H1 (cell line): ENCODE measurements around the gene ECPAS. TPM values are rescaled to one million over a fixed set of nuclear protein-coding genes. Genes with fewer than 3 reads are reported as not detected.

Experiments used
- CTCF ChIA-PET: fragments of 300-600 bp; sonication (Branson Sonifier 250); formaldehyde crosslinking; loops from one replicate; lab custom pipeline; 2021; ENCODE audit not compliant: partially characterized antibody; lab: Charles Lee
- POLR2A ChIA-PET: fragments of 300-600 bp; sonication (Branson Sonifier 250); formaldehyde crosslinking; loops from one replicate; lab custom pipeline; 2021; ENCODE audit warnings: inconsistent platforms; ENCODE audit not compliant: partially characterized antibody; lab: Charles Lee
- DNase-seq, 2 experiments: peaks; one replicate each; pipeline versions ENCODE4 v3.0.0 to v3.0.0-alpha.2; 2010 to 2022; ENCODE audit warnings: low spot score in 2 of 2, low read depth in 1 of 2, mixed read lengths in 1 of 2
- FAIRE-seq: peaks from 2 replicates; lab custom pipeline; 2011; peaks lifted over from hg19 to GRCh38; lab: Jason Lieb, UNC
- H2AFZ ChIP-seq: 2 replicates; pipeline ENCODE4 v1.8.1; 2012; ENCODE audit warnings: low read length, inconsistent platforms
- H2AK5ac ChIP-seq: 2 replicates; pipeline ENCODE4 v1.6.1; 2013; ENCODE audit warnings: low read depth, low read length
- H2BK120ac ChIP-seq: replicated peaks from 2 replicates; pipeline ENCODE3; 2013; ENCODE audit warnings: low read depth, low read length, inconsistent platforms
- H2BK12ac ChIP-seq: 2 replicates; pipeline ENCODE4 v1.6.1; 2013; ENCODE audit warnings: low read depth, low read length
- H2BK15ac ChIP-seq: 2 replicates; pipeline ENCODE4 v1.6.1; 2013; ENCODE audit warnings: low read length
- H2BK20ac ChIP-seq: 2 replicates; pipeline ENCODE4 v1.6.1; 2013; ENCODE audit warnings: low read length
- H2BK5ac ChIP-seq: 2 replicates; pipeline ENCODE4 v1.6.1; 2013; ENCODE audit warnings: low read depth, low read length
- H3K14ac ChIP-seq: 2 replicates; pipeline ENCODE4 v1.6.1; 2013; ENCODE audit warnings: inconsistent platforms; ENCODE audit not compliant: insufficient read length
- H3K18ac ChIP-seq: 2 replicates; pipeline ENCODE4 v1.6.1; 2013; ENCODE audit warnings: low read length; ENCODE audit errors: extremely low read depth
- H3K23ac ChIP-seq: 2 replicates; pipeline ENCODE4 v1.6.1; 2013; ENCODE audit warnings: inconsistent platforms; ENCODE audit not compliant: insufficient read length
- H3K23me2 ChIP-seq: 2 replicates; pipeline ENCODE4 v1.6.1; 2013; ENCODE audit warnings: low read depth, low read length
- H3K27ac ChIP-seq: 2 replicates; pipeline ENCODE4 v1.6.1; 2011; ENCODE audit warnings: low read depth, low read length, inconsistent platforms
- H3K27me3 ChIP-seq, 4 experiments: replicated peaks in 1 of 4; 1 replicate in 1 of 4; 2 replicates in 3 of 4; pipeline versions ENCODE4 v1.6.1 to v1.8.1; 2011 to 2013; ENCODE audit warnings: low read length in 3 of 4, mild to moderate bottlenecking in 3 of 4, inconsistent platforms in 2 of 4, mixed read lengths in 2 of 4, moderate library complexity in 1 of 4; ENCODE audit not compliant: control insufficient read depth in 3 of 4, insufficient read depth in 3 of 4; ENCODE audit errors: extremely low read depth in 1 of 4
- H3K36me3 ChIP-seq, 4 experiments: 2 replicates each; pipeline versions ENCODE4 v1.6.1 to v1.8.1; 2011 to 2013; ENCODE audit warnings: mild to moderate bottlenecking in 4 of 4, low read length in 3 of 4, moderate library complexity in 2 of 4, control low read depth in 1 of 4, inconsistent platforms in 1 of 4; ENCODE audit not compliant: insufficient read depth in 4 of 4, control insufficient read depth in 2 of 4
- H3K4ac ChIP-seq: replicated peaks from 2 replicates; pipeline ENCODE3; 2013; ENCODE audit warnings: low read length, low read depth, mixed read lengths, inconsistent platforms; ENCODE audit not compliant: insufficient read length
- H3K4me1 ChIP-seq, 4 experiments: replicated peaks in 1 of 4; 1 replicate in 1 of 4; 2 replicates in 3 of 4; pipeline versions ENCODE4 v1.6.1 to v1.8.1; 2011 to 2013; ENCODE audit warnings: low read length in 3 of 4, inconsistent platforms in 2 of 4, mixed read lengths in 1 of 4; ENCODE audit not compliant: insufficient read depth in 4 of 4, control insufficient read depth in 3 of 4
- H3K4me2 ChIP-seq, 2 experiments: 2 replicates each; pipeline versions ENCODE4 v1.6.1 to v1.8.1; 2011 to 2013; ENCODE audit warnings: low read depth in 2 of 2, low read length in 2 of 2, control low read depth in 1 of 2, inconsistent platforms in 1 of 2, mild to moderate bottlenecking in 1 of 2; ENCODE audit not compliant: insufficient read depth in 1 of 2
- H3K4me3 ChIP-seq, 4 experiments: fragments of 200-600, 300-600 bp in 1 of 4; sonication (generic), shearing (Covaris generic), sonication (Bioruptor Twin) in 1 of 4; 2 replicates each; pipeline versions ENCODE4 v1.5.1 to v1.8.1; 2011 to 2016; ENCODE audit warnings: low read length in 4 of 4, low read depth in 3 of 4, control low read depth in 2 of 4, inconsistent platforms in 2 of 4, mild to moderate bottlenecking in 2 of 4, mixed read lengths in 1 of 4, moderate library complexity in 1 of 4; ENCODE audit not compliant: insufficient read depth in 2 of 4; ENCODE audit errors: extremely low read depth in 1 of 4
- H3K56ac ChIP-seq: replicated peaks from 2 replicates; pipeline ENCODE3; 2013; ENCODE audit warnings: low read depth, mild to moderate bottlenecking, mixed read lengths, low read length, inconsistent platforms; ENCODE audit not compliant: insufficient read length
- H3K79me1 ChIP-seq: 2 replicates; pipeline ENCODE4 v1.6.1; 2013; ENCODE audit warnings: low read depth, low read length, control low read depth
- H3K79me2 ChIP-seq, 2 experiments: 2 replicates each; pipeline versions ENCODE4 v1.6.1 to v1.8.1; 2012 to 2013; ENCODE audit warnings: low read length in 2 of 2, mild to moderate bottlenecking in 2 of 2, inconsistent platforms in 1 of 2; ENCODE audit not compliant: insufficient read depth in 2 of 2, control insufficient read depth in 1 of 2
- H3K9ac ChIP-seq, 4 experiments: replicated peaks in 1 of 4; 1 replicate in 1 of 4; 2 replicates in 3 of 4; pipeline versions ENCODE4 v1.6.1 to v1.8.1; 2011 to 2013; ENCODE audit warnings: low read depth in 3 of 4, low read length in 3 of 4, control low read depth in 2 of 4, mild to moderate bottlenecking in 2 of 4, moderate library complexity in 2 of 4, inconsistent platforms in 1 of 4; ENCODE audit errors: extremely low read depth in 1 of 4
- H3K9me3 ChIP-seq, 2 experiments: 2 replicates each; pipeline versions ENCODE4 v1.6.1 to v1.8.1; 2012 to 2013; ENCODE audit warnings: mild to moderate bottlenecking in 2 of 2, moderate library complexity in 2 of 2, control low read depth in 1 of 2, inconsistent platforms in 1 of 2, low read depth in 1 of 2, low read length in 1 of 2, mixed read lengths in 1 of 2; ENCODE audit not compliant: insufficient read depth in 2 of 2
- H4K20me1 ChIP-seq, 2 experiments: replicated peaks in 1 of 2; 2 replicates each; pipeline versions ENCODE3 to v1.8.1; 2011 to 2013; ENCODE audit warnings: inconsistent platforms in 2 of 2, low read length in 2 of 2, mild to moderate bottlenecking in 1 of 2; ENCODE audit not compliant: insufficient read depth in 2 of 2, control insufficient read depth in 1 of 2
- H4K5ac ChIP-seq: 2 replicates; pipeline ENCODE4 v1.6.1; 2013; ENCODE audit warnings: low read length, low read depth, mixed read lengths, inconsistent platforms; ENCODE audit not compliant: insufficient read length
- H4K8ac ChIP-seq: 2 replicates; pipeline ENCODE4 v1.8.0; 2013; ENCODE audit warnings: mild to moderate bottlenecking, moderate library complexity, low read length, inconsistent platforms; ENCODE audit not compliant: insufficient read depth; ENCODE audit errors: extremely low read depth
- H4K91ac ChIP-seq: replicated peaks from 2 replicates; pipeline ENCODE3; 2013; ENCODE audit warnings: low read length, mixed read lengths, inconsistent platforms; ENCODE audit not compliant: insufficient read length
- EGR1 ChIP-seq: IDR thresholded peaks from 2 replicates; pipeline ENCODE4 v1.6.1; 2011; ENCODE audit warnings: low read depth, low read length, borderline replicate concordance
- JUN ChIP-seq: IDR thresholded peaks from 2 replicates; pipeline ENCODE4 v1.6.1; 2011; ENCODE audit warnings: low read depth, mild to moderate bottlenecking, improper control_type of control experiment, low read length
- WGBS, 2 experiments: shearing (Covaris generic) in 1 of 2; methylation state at CpG; one replicate each; pipeline versions ENCODE4 v1.1.6 to v1.1.7; 2013 to 2015; ENCODE audit warnings: low lambda C conversion rate in 2 of 2, mixed read lengths in 2 of 2, inconsistent platforms in 1 of 2, low coverage in 1 of 2, missing lambda C conversion rate in 1 of 2; ENCODE audit not compliant: insufficient replicate concordance in 2 of 2, insufficient coverage in 1 of 2, insufficient read length in 1 of 2; ENCODE audit errors: extremely low coverage in 1 of 2, missing lambda C conversion rate in 1 of 2; 5-methylcytosine and 5-hydroxymethylcytosine counted together
- polyA plus RNA-seq, 7 experiments: library from polyadenylated mRNA; depleted of rRNA in 3 of 7; stranded (reverse) in 5 of 7; unstranded in 2 of 7; fragments of >200 nt in 5 of 7; fragments of 200-250 nt in 2 of 7; gene quantifications; 1 replicate in 5 of 7; 2 replicates in 1 of 7; 4 replicates in 1 of 7; pipeline versions ENCODE4 v1.2.1 to v1.2.3, GENCODE V29; 2011 to 2013; ENCODE audit warnings: missing spikeins in 2 of 7, mixed read lengths in 2 of 7
- total RNA-seq: library from RNA; stranded (reverse); fragmentation: NEBNext Ultra II Directional; extraction: Animal tissue kit (Norgen Biotek cat#: 25700); gene quantifications from 2 replicates; pipeline ENCODE4 v1.2.1, GENCODE V29; 2021

The ECPAS gene
- total and polyA plus RNA-seq, 2 of the 8 experiments (the other 6 are each of a cell fraction or from before 2014, with no cell fraction given) = 20.9 to 131 TPM

- no peak overlapping the region for H3K18ac ChIP-seq
- no peak overlapping the region for H3K4me3 ChIP-seq
- H3K56ac ChIP-seq = no peak overlapping the region
- no peak overlapping the region for H3K4me2 ChIP-seq
- H4K5ac ChIP-seq = no peak overlapping the region
- no peaks in the 10 kb centered on the region for H4K20me1 ChIP-seq
- peaks cover 2% of the 10 kb centered on the region; the same call in 1 of the 2 replicates for H3K79me1 ChIP-seq
- H3K36me3 ChIP-seq = no peaks in the 10 kb centered on the region; a peak in 1 of 8 replicates
- peaks cover 0 to 5% (median 3%) of the 10 kb centered on the region in 4 experiments; a peak in 3 of 7 replicates for H3K4me1 ChIP-seq
- no peak for TF ChIP-seq EGR1
- TF ChIP-seq JUN = no peak
- no peak overlapping the region for H2BK5ac ChIP-seq
- H3K9me3 ChIP-seq = no peaks in the 10 kb centered on the region
- WGBS, 2 experiments = 80% methylated on average over 1 of the region's 1 CpG; no CpG with 5 or more reads in 1 of the 2 experiments
- H3K23me2 ChIP-seq = no peaks in the 10 kb centered on the region
- no peak for DNase-seq
- H3K14ac ChIP-seq = no peak overlapping the region
- H4K91ac ChIP-seq = no peak overlapping the region
- no peak overlapping the region for H3K9ac ChIP-seq
- FAIRE-seq = no peak
- H3K27ac ChIP-seq = no peak overlapping the region
- no peak overlapping the region for H2BK15ac ChIP-seq
- H3K4ac ChIP-seq = no peak overlapping the region
- no peak overlapping the region for H2BK12ac ChIP-seq
- H2BK120ac ChIP-seq = no peak overlapping the region
- POLR2A ChIA-PET = interaction anchor here (1.3 kb wide), 1 partner anchor 80 kb away, joined by 3 read pairs; no protein-coding TSS in a partner anchor
- no peak overlapping the region for H3K23ac ChIP-seq
- CTCF ChIA-PET = interaction anchor here (1.2 kb wide), 1 partner anchor 33 kb away, joined by 3 read pairs; the partner anchor contains the start of gene ECPAS
- H3K27me3 ChIP-seq = no peaks in the 10 kb centered on the region
- no peak overlapping the region for H4K8ac ChIP-seq
- H2AK5ac ChIP-seq = no peak overlapping the region
- no peak overlapping the region for H2BK20ac ChIP-seq
- no peak overlapping the region for H2AFZ ChIP-seq
- H3K79me2 ChIP-seq = peaks cover 0 to 62% of the 10 kb centered on the region in 2 experiments; a peak in 2 of 4 replicates
Observed at GRCh38 chr9:111451570-111451969, 32.6 kb downstream of the ECPAS start.
